ENCODE measurements around the gene MAPKAP1.

Gene MAPKAP1

DNA sequence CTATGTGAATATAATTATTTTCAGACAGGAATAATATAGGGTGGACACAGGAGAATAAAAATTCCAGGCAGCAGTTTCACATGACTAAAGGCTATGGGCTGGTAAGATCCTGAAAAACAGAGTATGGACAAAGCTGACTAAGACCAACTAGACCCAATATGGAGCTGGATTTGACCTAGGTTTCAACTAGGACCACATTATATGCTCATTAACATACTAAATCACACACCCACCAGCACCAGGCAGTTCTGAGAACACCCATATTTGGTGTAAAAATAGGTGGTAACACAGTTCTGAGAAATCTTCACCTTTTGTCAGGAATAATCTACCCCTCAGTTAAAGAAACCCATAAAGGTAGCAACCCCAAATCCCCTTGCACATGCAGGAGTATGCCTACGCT lies 64.7 kb downstream of the MAPKAP1 start:
- no peak for DNase-seq (ENCODE audit: low read depth)

DNA sequence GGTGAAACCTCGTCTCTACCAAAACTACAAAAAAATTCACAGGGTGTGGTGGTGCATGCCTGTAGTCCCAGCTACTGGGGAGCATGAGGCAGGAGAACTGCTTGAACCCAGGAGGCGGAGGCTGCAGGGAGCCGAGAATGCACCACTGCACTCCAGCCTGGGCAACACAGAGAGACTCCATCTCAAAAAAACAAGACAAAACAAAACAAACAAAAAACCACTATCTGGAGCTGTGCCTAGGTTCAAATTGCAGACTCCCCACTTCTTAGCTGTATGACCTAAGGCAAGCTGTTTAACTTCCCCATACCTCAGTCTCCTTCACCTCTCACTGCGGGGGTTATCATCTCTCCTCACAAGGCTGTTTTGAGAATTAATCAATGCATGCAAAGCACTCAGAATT lies 68.0 kb downstream of the MAPKAP1 start:
- DNase-seq (ENCODE audit: low read depth), result no peak

DNA sequence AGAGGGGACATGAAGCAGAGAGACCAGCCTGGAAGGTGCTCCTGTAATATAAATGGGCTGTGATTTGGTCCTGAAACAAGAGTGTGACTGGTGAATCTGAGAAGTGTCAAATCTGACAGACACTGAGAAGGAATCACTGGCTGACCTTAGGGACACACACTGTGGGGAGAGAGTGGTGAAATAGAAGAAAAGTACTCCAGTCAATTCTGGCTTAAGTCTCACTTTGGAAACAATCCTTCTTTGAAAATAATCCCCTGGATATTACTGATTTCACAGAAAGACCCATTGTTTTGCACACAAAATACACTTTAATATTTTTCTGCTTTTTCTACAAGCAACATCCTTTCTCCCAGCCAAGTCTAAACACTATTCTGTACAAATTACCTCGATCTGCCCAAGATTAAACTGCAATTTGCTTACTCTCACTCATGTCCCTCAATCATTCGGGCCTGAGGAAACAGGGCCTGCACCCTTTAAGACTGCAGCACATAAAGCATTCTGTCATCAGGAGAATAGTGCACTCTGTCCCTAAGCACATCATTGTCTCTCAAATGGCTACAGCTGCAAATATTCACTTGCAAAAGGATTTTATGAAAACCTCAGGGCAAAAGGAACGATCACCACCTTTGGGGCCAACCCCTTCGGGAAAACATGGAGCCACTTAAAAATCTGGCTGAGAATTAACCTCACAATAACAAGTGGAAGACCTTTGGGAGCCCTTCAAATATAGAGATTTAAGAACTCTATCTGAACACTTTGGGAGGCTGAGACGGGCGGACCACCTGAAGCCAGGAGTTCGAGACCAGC lies 68.6 kb downstream of the MAPKAP1 start:
- DNase-seq (ENCODE audit: low read depth), result no peak

DNA sequence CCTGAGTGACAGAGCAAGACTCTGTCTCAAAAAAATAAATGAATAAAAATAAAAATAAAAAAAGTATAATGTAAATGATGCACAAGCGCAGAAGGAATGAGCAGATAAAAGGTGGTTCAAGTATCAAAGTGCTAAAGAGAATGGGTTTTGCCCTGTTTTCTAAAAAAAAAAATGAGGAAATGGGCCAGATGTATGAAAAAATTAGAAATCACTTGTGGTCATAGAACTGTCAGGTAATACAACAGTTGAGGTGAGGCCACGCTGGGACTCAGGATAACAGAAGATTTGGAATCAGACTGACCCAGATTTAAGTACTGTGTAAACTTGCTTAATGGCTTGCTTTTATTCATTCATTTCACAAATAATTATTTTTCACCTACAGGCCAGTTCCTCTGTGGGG lies 69.8 kb downstream of the MAPKAP1 start:
- no peak for DNase-seq (ENCODE audit: low read depth)

DNA sequence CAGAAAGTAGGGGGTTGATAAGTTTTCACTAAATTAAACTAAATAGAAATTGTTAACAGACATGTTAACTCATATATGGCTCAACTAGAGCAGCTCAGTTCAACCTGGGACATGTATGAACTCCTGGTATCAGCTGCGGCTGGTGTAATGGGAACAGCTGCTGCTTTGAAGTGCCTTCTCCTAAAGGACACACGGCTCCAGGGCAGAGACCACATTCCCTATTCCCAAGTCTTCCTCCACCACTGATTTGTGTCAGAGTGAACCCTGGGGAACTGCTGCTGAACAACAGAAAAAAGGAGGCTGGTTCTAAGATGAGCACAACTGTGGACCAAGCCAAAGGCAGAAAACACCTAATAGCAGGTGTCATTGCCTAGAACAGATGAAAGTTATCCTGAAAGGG lies 71.1 kb downstream of the MAPKAP1 start:
- no peak for DNase-seq (ENCODE audit: low read depth)

DNA sequence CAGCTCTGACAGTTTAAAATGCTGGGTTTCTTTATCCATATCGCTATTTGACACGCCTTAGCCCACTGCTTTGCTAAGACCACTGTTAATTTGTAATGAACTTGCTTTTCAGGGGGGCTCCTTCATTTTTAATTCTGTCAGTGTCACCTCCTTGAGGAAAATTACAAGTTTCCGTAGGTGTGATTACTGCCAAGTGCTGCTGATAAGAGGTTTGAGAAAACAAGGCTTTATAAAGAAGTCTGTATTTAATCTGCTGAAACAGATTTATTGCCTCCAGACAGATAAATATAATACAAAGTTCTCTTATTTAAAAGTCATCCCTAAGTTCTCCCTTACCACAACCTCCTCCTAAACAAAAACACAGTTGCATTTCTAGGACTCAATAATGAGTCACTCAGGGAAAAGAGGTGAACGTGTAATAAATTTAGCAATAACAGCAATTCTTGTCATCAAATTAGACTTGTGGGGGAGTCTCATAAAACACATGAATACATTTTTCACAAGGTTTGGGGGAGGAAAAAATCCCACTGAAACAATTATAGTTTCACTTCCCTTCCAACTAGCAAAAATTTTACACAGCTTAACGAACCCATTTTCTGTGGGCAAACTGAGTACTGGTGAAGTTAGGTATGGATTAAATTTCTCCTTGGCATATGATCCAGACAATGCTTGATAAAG lies 72.8 kb downstream of the MAPKAP1 start:
- no peak for DNase-seq (ENCODE audit: low read depth)

DNA sequence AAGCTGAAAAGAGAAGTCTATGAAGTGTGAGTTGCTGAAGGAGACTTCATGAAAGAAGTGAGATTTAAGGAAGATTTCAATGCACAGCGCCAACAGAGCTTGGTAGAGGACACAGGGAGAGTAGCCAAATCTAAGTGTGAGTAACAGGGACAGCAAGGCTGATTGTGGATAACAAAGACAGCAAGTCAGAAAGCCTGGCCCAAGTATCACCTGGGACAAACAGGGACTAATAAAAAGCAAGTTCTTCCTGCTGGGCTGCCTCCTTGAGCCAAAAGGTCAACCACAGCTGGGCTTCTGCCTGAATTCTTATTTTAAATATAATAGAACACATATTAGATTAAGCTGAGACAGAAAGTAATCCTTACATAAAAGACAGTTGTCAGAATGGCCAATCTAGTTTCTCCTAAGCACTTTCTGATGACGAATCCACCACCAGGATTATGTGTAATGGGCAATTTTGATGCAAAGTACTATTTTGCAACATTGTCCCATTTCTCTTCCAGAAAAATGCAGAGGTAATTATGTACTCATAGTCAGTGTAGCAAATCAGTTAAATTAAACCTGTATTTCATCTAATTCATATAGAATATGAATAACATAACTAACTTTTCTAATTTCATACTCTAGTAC lies 73.8 kb downstream of the MAPKAP1 start:
- DNase-seq (ENCODE audit: low read depth), result no peak

DNA sequence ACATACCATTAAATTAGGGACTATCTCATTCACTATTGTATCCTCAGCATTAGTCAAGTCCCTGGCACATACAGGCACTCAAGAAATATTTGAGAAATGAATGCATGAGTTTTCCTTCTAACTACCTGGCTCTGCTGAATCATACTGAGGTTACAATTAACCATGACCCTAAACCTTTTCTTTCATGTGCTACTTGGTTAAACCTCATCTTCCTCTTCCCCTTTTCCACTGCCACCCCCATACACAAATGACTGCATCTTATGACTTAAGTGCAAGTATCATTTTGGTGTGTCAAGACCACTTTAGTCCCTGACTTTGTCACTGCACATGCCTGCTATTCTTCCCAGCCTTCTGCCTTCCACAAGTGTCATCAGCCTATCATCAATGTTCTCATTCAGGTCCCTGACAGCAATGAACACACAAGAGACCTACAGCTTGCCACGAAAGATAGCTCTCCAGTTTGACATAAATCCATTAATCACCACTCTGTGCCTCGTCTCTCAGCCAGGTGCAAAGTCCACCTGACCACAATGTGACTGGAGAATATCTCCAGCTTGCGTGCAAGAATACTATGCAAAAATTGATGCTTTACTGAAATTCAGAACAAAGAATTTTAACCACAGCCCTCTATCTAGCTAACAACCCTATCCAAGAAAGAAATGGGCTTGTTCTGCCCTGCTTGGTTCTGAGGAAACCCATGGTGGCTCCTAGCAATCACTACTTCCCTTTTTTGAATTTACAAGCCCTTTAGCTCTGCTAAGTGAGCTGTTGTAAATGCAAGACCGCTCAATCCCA lies 74.5 kb downstream of the MAPKAP1 start:
- DNase-seq (ENCODE audit: low read depth), result no peak

DNA sequence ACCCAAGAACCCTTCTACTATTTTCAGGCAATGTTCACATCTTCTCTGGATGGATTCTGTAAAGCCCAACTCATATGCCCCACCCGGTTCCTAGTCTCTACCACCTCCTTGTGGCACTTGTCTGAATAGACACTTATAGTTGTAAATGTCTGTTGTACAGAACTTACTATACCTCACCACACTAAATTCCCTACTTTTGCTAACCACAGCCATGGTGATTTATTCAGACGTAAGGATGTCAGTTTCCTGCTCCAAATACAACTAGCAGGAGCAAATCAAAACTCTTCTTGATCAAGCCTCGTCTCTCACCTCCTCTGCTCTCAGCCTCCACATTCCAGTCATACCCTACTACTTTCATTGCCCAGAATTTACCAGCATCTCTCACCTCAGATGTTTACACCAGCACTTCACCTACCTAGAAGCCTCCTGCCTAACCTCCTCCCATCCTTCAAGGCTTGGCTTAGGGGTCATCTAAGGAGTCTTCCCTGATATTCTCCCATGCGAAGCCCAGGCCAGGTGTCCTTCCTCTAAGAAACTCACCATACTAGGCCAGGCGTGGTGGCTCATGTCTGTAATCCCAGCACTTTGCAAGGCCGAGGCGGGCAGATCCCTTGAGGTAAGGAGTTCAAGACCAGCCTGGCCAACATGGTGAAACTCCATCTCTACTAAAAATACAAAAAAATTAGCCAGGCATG lies 75.5 kb downstream of the MAPKAP1 start:
- DNase-seq (ENCODE audit: low read depth), result no peak

DNA sequence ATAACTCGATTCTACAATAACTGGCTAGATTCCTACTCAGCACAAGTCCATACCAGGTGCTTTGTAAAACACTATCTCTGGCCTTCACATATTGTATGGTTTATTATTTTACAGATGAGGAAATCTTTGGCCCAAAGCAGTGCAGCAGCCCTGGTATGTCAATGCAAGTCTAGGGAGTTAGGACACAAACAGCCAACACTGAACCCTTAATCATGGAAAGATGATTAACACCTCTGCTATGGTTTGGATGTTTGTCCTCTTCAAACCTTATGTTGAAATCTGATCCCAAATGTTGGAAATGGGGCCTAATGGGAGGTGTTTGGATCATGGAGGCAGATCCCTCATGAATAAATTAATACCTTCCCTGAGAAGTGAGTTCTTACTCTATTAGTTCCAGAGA lies 76.6 kb downstream of the MAPKAP1 start:
- no peak for DNase-seq (ENCODE audit: low read depth)

DNA sequence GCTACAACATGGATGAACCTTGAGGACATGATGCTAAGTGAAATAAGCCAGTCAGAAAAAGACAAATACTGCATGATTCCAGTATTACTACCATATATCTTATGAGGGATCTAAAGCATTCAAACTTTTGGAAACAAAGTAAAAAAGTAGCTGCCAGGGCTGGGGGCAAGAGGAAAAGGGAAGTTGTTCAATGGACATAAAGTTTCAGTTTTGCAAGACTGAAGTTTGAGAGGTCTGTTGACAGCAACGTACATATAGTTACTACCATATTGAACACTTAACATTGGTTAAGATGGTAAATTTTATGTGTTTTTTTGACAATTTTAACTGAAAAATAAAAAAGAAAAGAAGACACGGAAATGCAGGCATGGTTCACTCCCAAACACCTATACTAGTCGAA lies 77.6 kb downstream of the MAPKAP1 start:
- no peak for DNase-seq (ENCODE audit: low read depth)

DNA sequence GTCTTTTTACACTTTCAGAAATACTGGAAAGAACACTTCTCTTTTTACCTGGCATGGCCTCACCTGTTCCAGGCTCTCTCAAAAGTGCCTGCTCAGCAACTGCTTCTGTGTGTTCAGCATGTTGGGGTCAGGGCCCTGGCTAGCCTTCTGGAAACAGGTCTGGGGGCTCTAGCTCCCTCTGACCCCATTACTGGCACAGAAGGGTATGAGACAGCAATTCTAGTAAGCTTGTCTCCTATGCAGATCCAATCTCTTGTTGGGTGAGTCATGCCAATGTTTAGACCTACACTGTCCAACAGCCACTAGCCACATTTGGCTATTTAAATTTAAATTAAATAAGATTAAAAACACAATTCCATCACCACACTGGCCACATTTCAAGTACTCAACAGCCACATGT lies 80.8 kb downstream of the MAPKAP1 start:
- no peak for DNase-seq (ENCODE audit: low read depth)

DNA sequence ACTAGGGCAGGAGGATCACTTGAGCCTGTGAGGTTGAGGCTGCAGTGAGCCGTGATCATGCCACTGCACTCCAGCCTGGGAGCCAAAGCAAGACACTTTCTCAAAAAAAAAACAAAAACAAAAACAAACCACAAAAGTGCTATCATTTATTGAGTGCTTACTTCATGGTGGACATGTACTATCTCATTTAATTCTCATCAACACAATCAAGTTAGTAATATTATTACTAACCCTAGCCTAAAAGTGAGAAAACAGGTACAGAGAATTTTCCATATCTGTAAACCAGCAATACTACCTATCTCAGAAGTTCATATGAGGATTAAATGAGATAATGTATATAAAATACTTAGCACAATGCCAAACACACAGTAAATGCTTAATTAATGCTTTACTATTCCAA lies 85.8 kb downstream of the MAPKAP1 start:
- DNase-seq (ENCODE audit: low read depth), result no peak

DNA sequence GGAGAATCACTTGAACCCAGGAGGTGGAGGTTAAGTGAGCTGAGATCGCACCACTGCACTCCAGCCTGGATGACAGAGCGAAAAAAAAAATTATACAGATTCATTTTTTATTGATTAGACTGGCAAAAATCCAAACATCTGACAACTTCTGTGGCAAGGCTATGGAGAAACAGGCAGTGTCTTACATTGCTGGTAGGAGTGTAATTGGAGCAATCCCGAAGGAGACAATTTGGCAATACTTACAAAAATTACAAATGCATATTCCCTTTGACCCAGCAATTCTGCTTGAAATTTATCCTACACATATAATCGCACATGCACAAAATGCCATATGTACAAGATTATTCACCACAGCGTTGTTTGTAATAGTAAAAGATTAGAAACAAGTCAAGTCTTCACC lies 86.8 kb downstream of the MAPKAP1 start:
- no peak for DNase-seq (ENCODE audit: low read depth)

DNA sequence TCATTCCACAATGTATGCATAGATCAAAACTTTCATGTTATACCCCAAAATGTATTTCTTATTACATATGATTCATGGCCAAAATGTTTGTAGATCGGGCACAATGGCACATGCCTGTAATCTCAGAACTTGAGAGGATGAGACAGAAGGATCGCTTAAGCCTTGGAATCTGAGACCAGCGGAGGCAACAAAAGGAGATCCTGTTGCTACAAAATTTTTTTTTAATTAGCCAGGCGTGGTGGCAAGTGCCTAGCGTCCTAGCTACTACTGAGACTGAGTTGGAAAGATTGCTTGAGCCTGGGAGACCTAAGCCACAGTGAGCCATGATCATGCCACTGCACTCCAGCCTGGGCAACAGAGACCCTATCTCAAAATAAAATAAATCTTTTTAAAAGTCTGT lies 89.9 kb downstream of the MAPKAP1 start:
- no peak for DNase-seq (ENCODE audit: low read depth)

DNA sequence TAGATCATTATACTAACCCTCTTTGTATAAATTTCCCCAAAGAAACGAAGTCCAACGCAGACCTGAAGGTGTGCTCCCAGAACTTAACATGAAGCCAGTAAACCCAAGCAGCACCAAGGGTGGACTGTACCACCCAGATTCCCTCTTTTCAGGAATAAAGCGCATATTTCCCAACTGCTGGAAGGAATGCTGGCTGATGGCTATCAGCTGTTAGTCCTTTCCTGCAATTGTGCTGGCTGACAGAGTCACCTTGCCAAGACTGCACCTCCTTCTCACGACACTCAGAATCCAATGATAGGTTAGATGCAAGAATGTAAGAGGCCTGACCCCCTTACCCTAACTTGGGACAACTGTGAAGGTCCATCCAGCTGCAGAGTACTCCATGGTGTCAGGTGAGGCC lies 93.9 kb downstream of the MAPKAP1 start:
- no peak for DNase-seq (ENCODE audit: low read depth)

DNA sequence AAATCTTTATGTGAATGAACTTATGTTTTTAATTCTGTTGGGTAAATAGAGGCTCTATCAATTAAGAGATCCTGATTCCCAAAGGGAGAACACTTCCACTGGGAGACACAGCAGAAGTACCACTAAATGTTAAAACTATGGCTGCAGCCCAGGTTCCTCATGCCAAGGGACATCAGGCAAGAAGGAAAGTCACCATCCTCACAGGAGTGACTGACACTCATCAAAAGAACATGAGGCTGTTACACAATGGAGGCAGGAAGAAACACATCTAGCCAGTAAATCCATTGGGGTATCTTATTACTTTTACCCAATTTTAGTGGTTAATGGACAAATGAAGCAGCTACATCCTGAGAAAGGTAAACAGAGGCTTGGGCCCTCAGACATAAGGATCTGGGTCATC lies 94.4 kb downstream of the MAPKAP1 start:
- DNase-seq (ENCODE audit: low read depth), result no peak

DNA sequence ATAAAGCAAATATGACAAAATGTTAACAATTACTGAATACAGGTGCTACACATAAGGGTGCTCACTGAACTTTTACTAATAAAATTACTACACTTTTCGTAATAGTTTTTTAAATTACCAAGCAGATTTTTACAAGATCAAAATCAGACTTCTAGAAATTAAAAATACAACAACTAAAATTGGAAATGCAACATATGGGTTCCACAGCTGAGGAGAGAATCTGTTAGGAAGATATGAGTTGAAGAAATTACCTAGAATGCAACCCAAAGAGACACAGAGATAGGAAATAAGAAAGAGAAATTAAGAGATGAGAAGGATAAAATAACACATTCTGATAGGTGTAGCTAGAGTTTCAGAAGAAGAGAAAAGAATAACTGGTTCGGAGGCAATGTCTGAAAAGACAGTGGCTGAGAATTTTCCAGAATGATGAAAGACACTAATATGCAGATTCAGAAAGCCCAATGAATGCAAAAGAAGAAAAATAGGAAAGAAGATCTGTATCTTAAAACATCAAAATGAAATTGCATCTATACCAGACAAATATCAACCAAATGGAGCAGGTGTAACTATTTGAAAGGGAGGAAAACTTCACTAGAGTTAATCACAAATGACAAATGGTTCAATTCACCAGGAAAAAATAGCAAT lies 95.8 kb downstream of the MAPKAP1 start:
- no peak for DNase-seq (ENCODE audit: low read depth)

DNA sequence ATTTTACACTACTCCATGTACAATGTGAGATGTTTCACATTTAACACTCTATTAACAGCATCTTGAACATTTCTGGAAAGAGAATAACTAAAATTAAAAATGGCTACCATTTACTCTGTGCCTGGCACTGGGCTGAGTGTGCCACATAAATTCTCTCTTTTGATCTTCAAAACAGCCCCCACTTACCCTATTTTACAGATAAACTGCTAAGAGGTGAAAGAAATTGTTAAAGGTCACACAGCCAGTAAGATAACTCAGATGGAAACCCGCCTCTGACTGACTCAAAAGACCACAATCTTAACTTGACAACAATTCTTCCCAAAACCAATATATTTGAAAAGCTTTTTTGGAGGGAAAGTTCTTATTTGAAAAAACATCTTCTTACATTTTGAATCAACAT lies 97.3 kb downstream of the MAPKAP1 start:
- no peak for DNase-seq (ENCODE audit: low read depth)

DNA sequence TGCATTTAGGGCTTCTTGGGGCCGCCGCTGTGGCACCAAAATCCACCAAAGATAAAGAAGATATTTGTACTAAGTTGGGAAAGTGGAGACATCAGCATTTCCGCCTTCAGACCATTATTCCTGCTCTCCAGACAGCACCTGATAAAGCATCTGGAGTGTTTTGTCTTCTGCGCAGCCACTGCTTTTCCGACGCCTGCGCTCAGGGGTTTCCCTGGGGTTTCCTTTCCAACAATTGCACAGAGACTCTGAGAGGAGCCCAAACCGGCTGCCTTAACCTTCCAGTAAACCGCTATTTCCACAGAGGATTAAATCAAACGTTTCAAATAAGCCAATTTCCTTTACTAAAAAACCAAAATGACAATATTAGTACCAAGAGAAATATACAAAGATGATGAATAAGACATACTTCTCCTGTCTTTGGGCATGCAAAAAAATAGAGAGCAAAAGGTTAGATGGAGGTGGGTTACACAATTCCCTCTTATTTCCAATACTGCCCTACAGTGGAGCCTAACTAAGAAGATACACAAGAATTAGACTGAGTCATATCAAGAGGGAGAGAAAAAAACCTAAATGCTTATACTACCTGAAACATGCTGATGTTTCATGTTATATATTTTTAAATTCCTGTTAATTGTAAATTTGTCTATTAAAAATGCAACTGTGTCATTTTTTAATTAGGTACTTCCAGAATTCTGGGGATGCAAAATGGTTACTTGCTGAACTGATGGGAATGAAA lies 98.4 kb downstream of the MAPKAP1 start:
- DNase-seq (ENCODE audit: low read depth), result no peak

DNA sequence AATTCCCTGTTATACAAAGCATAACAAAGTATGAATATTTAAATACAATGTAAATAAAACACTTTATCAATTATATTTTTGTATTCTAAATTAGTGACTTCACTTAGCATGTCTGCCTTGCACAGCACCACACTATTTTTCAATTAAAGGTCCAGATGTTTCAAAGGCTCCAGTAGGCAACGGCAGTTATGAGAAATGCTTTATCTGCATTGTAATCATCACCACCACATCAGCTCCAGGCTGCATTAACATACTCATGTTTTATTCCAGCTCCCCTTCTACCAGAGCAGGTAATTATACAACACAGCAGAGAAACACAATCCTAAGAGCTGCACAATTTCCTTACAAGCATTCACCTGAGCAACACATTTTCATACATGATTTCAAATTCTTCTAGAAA lies 102.8 kb downstream of the MAPKAP1 start:
- DNase-seq (ENCODE audit: low read depth), result no peak
